ENCODE data around the gene FOXO1. TPM values are rescaled to one million over a fixed set of nuclear protein-coding genes. Genes with fewer than 3 reads are reported as not detected.

FOXO1 gene
- total RNA-seq, 1 experiment from 2014 or later = 12.2 TPM

DNA sequence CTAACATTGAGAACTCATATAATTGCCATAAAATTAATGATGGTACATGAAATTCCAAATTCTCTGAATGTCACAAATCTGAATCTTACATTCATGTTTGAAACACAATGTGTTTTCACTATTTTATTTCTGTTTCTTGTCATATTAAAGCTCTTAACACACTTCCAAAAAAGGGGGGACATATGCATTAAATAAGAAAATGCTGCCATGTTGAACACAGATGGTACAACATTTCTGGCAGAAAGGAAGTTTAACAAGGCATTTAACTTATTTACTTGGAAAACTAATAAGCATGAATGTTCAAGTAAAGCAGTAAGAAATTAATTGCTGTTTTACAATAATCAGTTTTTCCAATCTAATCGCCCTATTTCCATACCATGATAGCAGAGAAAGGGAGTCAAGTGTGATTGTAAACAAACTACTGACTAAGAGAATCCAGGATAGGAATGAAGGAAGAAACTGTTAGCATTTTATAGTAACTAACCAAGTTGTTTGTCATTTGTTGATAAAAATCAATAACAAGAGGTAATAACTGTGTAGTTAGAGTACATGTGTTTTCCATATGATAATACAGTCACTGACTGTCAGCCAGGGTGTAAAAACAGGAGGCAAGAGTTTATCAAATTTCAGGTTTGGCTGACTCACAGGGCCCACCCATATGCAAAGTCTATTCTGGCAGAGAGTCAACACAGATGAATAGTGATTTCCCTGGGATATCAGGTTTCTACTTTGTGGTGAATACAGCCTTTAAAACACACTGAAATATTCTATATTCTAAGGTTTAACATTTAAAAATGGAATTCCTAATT, 5.7 kb upstream of the FOXO1 start:
- Histone ChIP-seq H2AFZ (ENCODE audit: low read depth, low read length, poor library complexity, severe bottlenecking) (peak overlapping the region; percentile 88), H3K27ac (ENCODE audit: low read depth, low read length) (no peak overlapping the region)

More for the DNA sequence above, 5.7 kb upstream of the FOXO1 start:
- Histone ChIP-seq H4K20me1 (ENCODE audit: insufficient read depth) (no peaks in the 10 kb centered on the region), H3K4me2 (ENCODE audit: low read length) (peak overlapping the region; percentile 48), H3K79me2 (ENCODE audit: insufficient read depth, low read length) (no peaks in the 10 kb centered on the region), H3K4me1 (ENCODE audit: control insufficient read depth in 1 of 2, insufficient read depth in 2 of 2, low read length in 2 of 2) (peaks cover 14 to 28% of the 10 kb centered on the region in 2 experiments), H3K36me3 (ENCODE audit: control insufficient read depth in 1 of 2, insufficient read depth in 2 of 2, low read length in 2 of 2) (no peaks in the 10 kb centered on the region), H3K27me3 (ENCODE audit: insufficient read depth, low read length) (no peaks in the 10 kb centered on the region), H3K9me2 (ENCODE audit: insufficient read depth) (no peaks in the 10 kb centered on the region), H3K4me3 (replicated peaks in 1 of 2; ENCODE audit: low read depth in 1 of 2, low read length in 2 of 2) (no peak overlapping the region; a peak in 1 of 4 replicates), H3K9ac (ENCODE audit: low read length) (no peak overlapping the region), H3K9me3 (ENCODE audit: control insufficient read depth in 1 of 2, insufficient read depth in 1 of 2, low read depth in 1 of 2, low read length in 2 of 2) (no peaks in the 10 kb centered on the region)
- CTCF ChIA-PET = interaction anchor here (1.3 kb wide), 1 partner anchor 729 kb away, joined by 4 read pairs; no protein-coding TSS in a partner anchor
- POLR2A ChIA-PET = no interaction called here
- BruUV-seq (replicated peaks) = no TSS peak
- peak; percentile 83 for ATAC-seq
- intact Hi-C loops (cut with micrococcal nuclease) = loop anchor here (5.0 kb wide), 1 partner anchor 600 kb away; no protein-coding TSS in a partner anchor
- RAD21 ChIA-PET (ENCODE audit: low non-redundant PET in 1 of 2, low total read pairs in 2 of 2, uncharacterized antibody in 2 of 2, unreplicated experiment in 2 of 2) = no interaction called here
- peak; percentile 57 for DNase-seq (ENCODE audit: low read depth, low spot score)
- no peak for TF ChIP-seq POLR2A (IDR thresholded peaks at IDR 0.05; ENCODE audit: borderline replicate concordance, extremely low read depth, insufficient read depth, insufficient read length)
- TF ChIP-seq FOSL1 (IDR thresholded peaks at IDR 0.05; ENCODE audit: low read depth) = peak; percentile 48; the same call in 1 of the 2 replicates
- TF ChIP-seq, protein P1, sequence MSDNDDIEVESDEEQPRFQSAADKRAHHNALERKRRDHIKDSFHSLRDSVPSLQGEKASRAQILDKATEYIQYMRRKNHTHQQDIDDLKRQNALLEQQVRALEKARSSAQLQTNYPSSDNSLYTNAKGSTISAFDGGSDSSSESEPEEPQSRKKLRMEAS (IDR thresholded peaks at IDR 0.05) = peak; percentile 36; the same call in 1 of the 2 replicates
- no peak for TF ChIP-seq RAD21 (IDR thresholded peaks at IDR 0.05; ENCODE audit: low read depth)
- TF ChIP-seq, protein P2, sequence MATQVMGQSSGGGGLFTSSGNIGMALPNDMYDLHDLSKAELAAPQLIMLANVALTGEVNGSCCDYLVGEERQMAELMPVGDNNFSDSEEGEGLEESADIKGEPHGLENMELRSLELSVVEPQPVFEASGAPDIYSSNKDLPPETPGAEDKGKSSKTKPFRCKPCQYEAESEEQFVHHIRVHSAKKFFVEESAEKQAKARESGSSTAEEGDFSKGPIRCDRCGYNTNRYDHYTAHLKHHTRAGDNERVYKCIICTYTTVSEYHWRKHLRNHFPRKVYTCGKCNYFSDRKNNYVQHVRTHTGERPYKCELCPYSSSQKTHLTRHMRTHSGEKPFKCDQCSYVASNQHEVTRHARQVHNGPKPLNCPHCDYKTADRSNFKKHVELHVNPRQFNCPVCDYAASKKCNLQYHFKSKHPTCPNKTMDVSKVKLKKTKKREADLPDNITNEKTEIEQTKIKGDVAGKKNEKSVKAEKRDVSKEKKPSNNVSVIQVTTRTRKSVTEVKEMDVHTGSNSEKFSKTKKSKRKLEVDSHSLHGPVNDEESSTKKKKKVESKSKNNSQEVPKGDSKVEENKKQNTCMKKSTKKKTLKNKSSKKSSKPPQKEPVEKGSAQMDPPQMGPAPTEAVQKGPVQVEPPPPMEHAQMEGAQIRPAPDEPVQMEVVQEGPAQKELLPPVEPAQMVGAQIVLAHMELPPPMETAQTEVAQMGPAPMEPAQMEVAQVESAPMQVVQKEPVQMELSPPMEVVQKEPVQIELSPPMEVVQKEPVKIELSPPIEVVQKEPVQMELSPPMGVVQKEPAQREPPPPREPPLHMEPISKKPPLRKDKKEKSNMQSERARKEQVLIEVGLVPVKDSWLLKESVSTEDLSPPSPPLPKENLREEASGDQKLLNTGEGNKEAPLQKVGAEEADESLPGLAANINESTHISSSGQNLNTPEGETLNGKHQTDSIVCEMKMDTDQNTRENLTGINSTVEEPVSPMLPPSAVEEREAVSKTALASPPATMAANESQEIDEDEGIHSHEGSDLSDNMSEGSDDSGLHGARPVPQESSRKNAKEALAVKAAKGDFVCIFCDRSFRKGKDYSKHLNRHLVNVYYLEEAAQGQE (IDR thresholded peaks at IDR 0.05; ENCODE audit: low read depth) = no peak

Data from HCT116 (cell line).